CD8-positive, alpha-beta memory T cell (primary cell): ENCODE data around the gene ZNF816. TPM values are rescaled to one million over a fixed set of nuclear protein-coding genes. Genes with fewer than 3 reads are reported as not detected.
A peak's percentile ranks its signal among the peaks of the same experiment; 100 is the strongest.
"Not testable (repeated sequence)": the region's sequence is repeated elsewhere in the genome, so short reads cannot be mapped to it uniquely, and the experiment has no call there.

Experiments used
- CTCF ChIA-PET: fragments of 350-600 bp; sonication (Branson Sonifier 250); formaldehyde crosslinking; loops from one replicate; lab custom pipeline; 2021; ENCODE audit warnings: antibody characterized with exemption; lab: Charles Lee
- POLR2A ChIA-PET: fragments of 350-600 bp; sonication (Branson Sonifier 250); formaldehyde crosslinking; loops from one replicate; lab custom pipeline; 2021; ENCODE audit warnings: antibody characterized with exemption; lab: Charles Lee
- DNase-seq, 5 donors: peaks; one replicate each; pipeline versions ENCODE4 v3.0.0 to v3.0.0-alpha.2; 2020 to 2022; ENCODE audit warnings: mixed read lengths in 1 of 5
- H3K27ac ChIP-seq: one replicate; pipeline ENCODE4 v1.7.0; 2013; ENCODE audit warnings: low read depth, mild to moderate bottlenecking, low read length, moderate library complexity
- H3K27me3 ChIP-seq: 2 replicates; pipeline ENCODE4 v1.7.0; 2013; ENCODE audit warnings: low read length, mild to moderate bottlenecking; ENCODE audit not compliant: insufficient read depth, poor library complexity, severe bottlenecking
- H3K36me3 ChIP-seq: 2 replicates; pipeline ENCODE4 v1.7.0; 2013; ENCODE audit warnings: mild to moderate bottlenecking, low read length, moderate library complexity; ENCODE audit not compliant: insufficient read depth
- H3K4me1 ChIP-seq: 2 replicates; pipeline ENCODE4 v1.7.0; 2013; ENCODE audit warnings: mild to moderate bottlenecking, low read length, moderate library complexity; ENCODE audit not compliant: insufficient read depth
- H3K4me3 ChIP-seq: 2 replicates; pipeline ENCODE4 v1.7.0; 2013; ENCODE audit warnings: mild to moderate bottlenecking, low read length
- H3K9me3 ChIP-seq: 2 replicates; pipeline ENCODE4 v1.7.0; 2013; ENCODE audit warnings: mild to moderate bottlenecking, low read length
- H3K27ac Mint-ChIP-seq, 8 donors: one replicate each; pipeline ENCODE4 v1.8.0; 2020 to 2021; ENCODE audit warnings: mixed read lengths in 8 of 8, mild to moderate bottlenecking in 6 of 8, inconsistent platforms in 3 of 8, moderate library complexity in 3 of 8
- H3K27me3 Mint-ChIP-seq, 2 donors: one replicate each; pipeline ENCODE4 v1.8.0; 2020 to 2021; ENCODE audit warnings: mixed read lengths in 2 of 2, mild to moderate bottlenecking in 1 of 2, moderate library complexity in 1 of 2
- H3K36me3 Mint-ChIP-seq, 3 donors: one replicate each; pipeline ENCODE4 v1.8.0; 2020 to 2021; ENCODE audit warnings: mixed read lengths in 3 of 3, inconsistent platforms in 1 of 3, mild to moderate bottlenecking in 1 of 3
- H3K4me1 Mint-ChIP-seq, 3 donors: one replicate each; pipeline ENCODE4 v1.8.0; 2020 to 2021; ENCODE audit warnings: mixed read lengths in 3 of 3, inconsistent platforms in 1 of 3, mild to moderate bottlenecking in 1 of 3
- H3K4me3 Mint-ChIP-seq, 7 donors: one replicate each; pipeline ENCODE4 v1.8.0; 2020 to 2021; ENCODE audit warnings: mixed read lengths in 7 of 7, mild to moderate bottlenecking in 6 of 7, moderate library complexity in 4 of 7, inconsistent platforms in 2 of 7
- H3K9me3 Mint-ChIP-seq, 5 donors: one replicate each; pipeline ENCODE4 v1.8.0; 2020 to 2022; ENCODE audit warnings: mixed read lengths in 5 of 5, mild to moderate bottlenecking in 3 of 5, moderate library complexity in 2 of 5, inconsistent platforms in 1 of 5
- polyA plus RNA-seq: library from polyadenylated mRNA; unstranded; fragments of 300-500 nt; fragmentation: Illumina TruSeq; gene quantifications from one replicate; pipeline ENCODE4 v1.2.3, GENCODE V29; 2021
- total RNA-seq, 2 experiments: library from RNA; stranded (reverse); gene quantifications; one replicate each; pipeline ENCODE4 v1.2.3, GENCODE V29; 2021

The ZNF816 gene
- total and polyA plus RNA-seq, 3 experiments from 2014 or later, result 10.6 to 17.1 (median 11.0) TPM

DNA sequence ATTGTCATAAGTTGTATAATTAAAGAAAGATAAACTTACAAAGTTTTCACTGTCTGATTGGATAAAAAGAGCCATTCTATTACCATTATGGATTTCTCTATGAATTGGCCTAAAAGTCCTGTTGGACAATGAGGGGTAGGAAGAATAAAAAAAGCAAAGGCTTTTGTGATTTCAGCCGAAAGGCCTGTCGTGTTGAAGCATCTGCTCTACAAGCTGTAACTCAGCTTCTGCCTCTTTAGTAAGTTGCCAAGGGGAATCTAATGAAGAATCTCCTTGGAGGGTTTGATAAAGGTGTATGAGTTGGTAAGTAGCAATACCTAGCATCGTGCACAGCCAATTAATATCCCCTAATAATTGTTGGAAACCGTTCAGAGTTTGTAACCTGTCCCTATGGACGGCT lies 25.8 kb upstream of the ZNF816 start:
- ChIA-PET CTCF (no interaction called here), POLR2A (no interaction called here)
- Mint-ChIP-seq H3K27me3 (no peaks in the 10 kb centered on the region), H3K9me3 (peaks cover 8 to 43% (median 27%) of the 10 kb centered on the region in 5 donors), H3K36me3 (peaks cover 11 to 51% (median 47%) of the 10 kb centered on the region in 3 donors), H3K4me3 (no peak overlapping the region), H3K27ac (no peak overlapping the region), H3K4me1 (peaks cover 11 to 13% (median 13%) of the 10 kb centered on the region in 3 donors)
- Histone ChIP-seq H3K9me3 (no peaks in the 10 kb centered on the region), H3K27ac (no peak overlapping the region), H3K27me3 (no peaks in the 10 kb centered on the region), H3K4me1 (no peaks in the 10 kb centered on the region), H3K4me3 (no peak overlapping the region), H3K36me3 (no peaks in the 10 kb centered on the region)
- DNase-seq, result no peak

DNA sequence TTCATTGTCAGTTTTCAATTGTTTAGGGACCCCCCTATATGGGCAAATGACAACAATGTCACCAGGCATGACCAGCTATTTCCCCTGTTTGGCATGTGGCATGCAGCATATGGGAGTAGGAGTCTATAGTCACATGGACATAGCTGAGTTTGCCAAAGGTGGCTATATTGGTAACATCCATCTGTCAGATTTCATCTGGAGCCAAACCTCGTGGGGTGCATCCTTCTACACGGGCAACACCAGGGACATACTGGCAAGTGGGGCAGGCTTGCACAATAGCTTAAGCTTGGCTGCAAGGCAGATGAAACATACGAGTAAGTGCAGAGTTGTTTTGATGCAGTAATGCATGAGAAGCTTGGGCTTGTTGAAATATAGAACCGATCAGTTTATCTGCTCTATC lies 24.5 kb upstream of the ZNF816 start:
- H3K4me1 Mint-ChIP-seq, result peaks cover 5 to 6% (median 5%) of the 10 kb centered on the region in 3 donors
- no peaks in the 10 kb centered on the region for H3K27me3 ChIP-seq
- no peaks in the 10 kb centered on the region for H3K27me3 Mint-ChIP-seq
- H3K4me1 ChIP-seq, result no peaks in the 10 kb centered on the region
- no peaks in the 10 kb centered on the region for H3K36me3 ChIP-seq
- no peak overlapping the region for H3K27ac Mint-ChIP-seq
- DNase-seq, result no peak
- no peak overlapping the region for H3K27ac ChIP-seq
- H3K9me3 ChIP-seq, result no peaks in the 10 kb centered on the region
- H3K9me3 Mint-ChIP-seq, result peaks cover 8 to 44% (median 28%) of the 10 kb centered on the region in 5 donors
- ChIA-PET POLR2A (no interaction called here), CTCF (no interaction called here)
- H3K4me3 ChIP-seq, result no peak overlapping the region
- no peak overlapping the region for H3K4me3 Mint-ChIP-seq
- peaks cover 11 to 51% (median 49%) of the 10 kb centered on the region in 3 donors for H3K36me3 Mint-ChIP-seq

GRCh38 chr19:52983167-52983566 lies 20.5 kb upstream of the ZNF816 start:
- H3K27ac ChIP-seq, H3K27me3 ChIP-seq, H3K9me3 ChIP-seq, H3K4me1 ChIP-seq, H3K27ac Mint-ChIP-seq, DNase-seq, CTCF ChIA-PET, H3K27me3 Mint-ChIP-seq, POLR2A ChIA-PET, H3K4me3 Mint-ChIP-seq, H3K4me3 ChIP-seq, H3K36me3 ChIP-seq, H3K4me1 Mint-ChIP-seq: not testable (repeated sequence)
- Mint-ChIP-seq H3K9me3 (peaks cover 8 to 45% (median 24%) of the 10 kb centered on the region in 5 donors), H3K36me3 (peaks cover 17 to 51% (median 40%) of the 10 kb centered on the region in 3 donors)

- peaks cover 8 to 33% (median 19%) of the 10 kb centered on the region in 5 donors for H3K9me3 Mint-ChIP-seq
- H3K4me3 ChIP-seq, result no peak overlapping the region
- H3K9me3 ChIP-seq, result no peaks in the 10 kb centered on the region
- peaks cover 10 to 46% (median 24%) of the 10 kb centered on the region in 3 donors for H3K36me3 Mint-ChIP-seq
- no peak overlapping the region for H3K4me3 Mint-ChIP-seq
- H3K4me1 ChIP-seq, result no peaks in the 10 kb centered on the region
- no peaks in the 10 kb centered on the region for H3K27me3 Mint-ChIP-seq
- no peak for DNase-seq
- no peaks in the 10 kb centered on the region for H3K4me1 Mint-ChIP-seq
- ChIA-PET POLR2A (no interaction called here), CTCF (no interaction called here)
- no peak overlapping the region for H3K27ac Mint-ChIP-seq
- no peaks in the 10 kb centered on the region for H3K36me3 ChIP-seq
- no peaks in the 10 kb centered on the region for H3K27me3 ChIP-seq
- H3K27ac ChIP-seq, result no peak overlapping the region
These were observed 18.6 kb upstream of the ZNF816 start for GRCh38 chr19:52981329-52981728.

DNA sequence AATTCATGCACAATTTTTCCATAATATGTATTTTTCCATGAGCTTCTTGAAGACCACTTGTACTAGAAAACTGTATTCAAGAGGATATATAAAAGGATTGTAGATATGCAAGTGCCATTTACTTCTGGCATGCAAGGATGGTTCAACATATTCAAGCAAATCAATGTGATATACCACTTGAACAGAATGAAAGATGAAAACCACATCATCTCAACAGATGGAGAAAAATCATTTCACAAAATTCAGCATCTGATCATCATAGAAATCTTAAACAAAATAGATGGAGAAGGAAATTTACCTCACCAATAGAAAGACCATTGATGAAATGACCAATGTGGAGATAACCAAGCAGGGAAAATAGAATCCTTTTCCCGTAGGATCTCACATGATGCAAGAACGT lies 5.1 kb upstream of the ZNF816 start:
- Mint-ChIP-seq H3K27ac (no peak overlapping the region), H3K4me1 (peaks cover 11 to 13% (median 13%) of the 10 kb centered on the region in 3 donors), H3K36me3 (peaks cover 6 to 53% (median 33%) of the 10 kb centered on the region in 3 donors), H3K9me3 (peaks cover 25 to 52% (median 37%) of the 10 kb centered on the region in 5 donors), H3K4me3 (peak overlapping the region in 1 of 7 donors; percentile 54), H3K27me3 (peaks cover 2 to 13% of the 10 kb centered on the region in 2 donors)
- Histone ChIP-seq H3K27me3 (no peaks in the 10 kb centered on the region), H3K36me3 (no peaks in the 10 kb centered on the region), H3K4me3 (no peak overlapping the region), H3K27ac (no peak overlapping the region), H3K9me3 (peaks cover 11% of the 10 kb centered on the region), H3K4me1 (peaks cover 6% of the 10 kb centered on the region)
- CTCF ChIA-PET, result no interaction called here
- POLR2A ChIA-PET, result no interaction called here
- DNase-seq, result no peak

- Histone ChIP-seq H3K27ac (peak overlapping the region; percentile 48), H3K4me1 (peaks cover 17% of the 10 kb centered on the region), H3K27me3 (no peaks in the 10 kb centered on the region), H3K4me3 (peak overlapping the region; percentile 85), H3K36me3 (peaks cover 2% of the 10 kb centered on the region), H3K9me3 (peaks cover 36% of the 10 kb centered on the region)
- ChIA-PET CTCF (interaction anchor here (0.9 kb wide), 1 partner anchor 31 kb away, joined by 4 read pairs; no protein-coding TSS in a partner anchor), POLR2A (interaction anchor here (1.5 to 2.3 kb wide), 2 partner anchors 20 to 139 kb away, joined by 6 to 10 read pairs; no protein-coding TSS in a partner anchor)
- Mint-ChIP-seq H3K4me1 (peaks cover 31 to 46% (median 37%) of the 10 kb centered on the region in 3 donors), H3K27ac (peak overlapping the region; percentile 79 to 96 (median 94)), H3K9me3 (peaks cover 16 to 41% (median 31%) of the 10 kb centered on the region in 5 donors), H3K27me3 (no peaks in the 10 kb centered on the region), H3K36me3 (peaks cover 13 to 43% (median 42%) of the 10 kb centered on the region in 3 donors), H3K4me3 (peak overlapping the region; percentile 92 to 97 (median 95))
- no peak for DNase-seq
These were observed 552 bp upstream of the ZNF816 start for GRCh38 chr19:52963247-52963618.

- no peaks in the 10 kb centered on the region for H3K27me3 Mint-ChIP-seq
These were observed 700 bp downstream of the ZNF816 start for GRCh38 chr19:52961981-52962380.

DNA sequence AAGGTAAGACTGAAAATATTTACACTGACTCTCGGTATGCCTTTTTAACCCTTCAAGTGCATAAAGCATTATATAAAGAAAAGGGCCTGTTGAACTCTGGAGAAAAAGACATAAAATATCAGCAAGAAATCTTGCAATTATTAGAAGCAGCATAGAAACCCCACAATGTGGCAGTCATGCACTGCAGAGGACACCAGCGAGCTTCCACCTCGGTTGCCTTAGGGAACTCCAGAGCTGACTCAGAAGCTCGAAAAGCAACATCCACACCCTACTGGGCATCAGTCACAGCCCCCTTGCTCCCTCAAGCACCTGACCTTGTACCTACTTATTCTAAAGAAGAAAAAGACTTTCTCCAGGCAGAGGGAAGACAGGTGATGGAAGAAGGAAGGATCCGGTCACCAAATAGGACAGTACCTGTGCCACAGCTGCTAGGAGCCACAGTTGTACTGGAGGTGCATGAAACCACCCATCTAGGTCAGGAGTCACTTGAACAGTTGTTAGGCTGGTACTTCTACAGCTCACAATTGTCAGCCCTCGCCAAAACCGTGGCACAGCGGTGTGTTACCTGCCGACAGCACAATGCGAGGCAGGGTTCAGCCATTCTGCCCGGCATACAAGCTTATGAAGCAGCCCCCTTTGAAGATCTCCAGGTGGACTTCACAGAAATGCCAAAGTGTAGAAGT lies 2.9 kb downstream of the ZNF816 start:
- H3K27ac ChIP-seq, result no peak overlapping the region
- Mint-ChIP-seq H3K4me1 (peaks cover 34 to 49% (median 37%) of the 10 kb centered on the region in 3 donors), H3K9me3 (peaks cover 33 to 56% (median 47%) of the 10 kb centered on the region in 5 donors), H3K27me3 (no peaks in the 10 kb centered on the region), H3K27ac (peak overlapping the region in 1 of 8 donors; percentile 33), H3K4me3 (peak overlapping the region in 2 of 7 donors; percentile 65 to 97), H3K36me3 (peaks cover 42 to 71% (median 56%) of the 10 kb centered on the region in 3 donors)
- DNase-seq, result no peak
- no peak overlapping the region for H3K4me3 ChIP-seq
- ChIA-PET POLR2A (no interaction called here), CTCF (no interaction called here)
- no peaks in the 10 kb centered on the region for H3K27me3 ChIP-seq
- peaks cover 17% of the 10 kb centered on the region for H3K4me1 ChIP-seq
- H3K9me3 ChIP-seq, result peaks cover 56% of the 10 kb centered on the region
- peaks cover 33% of the 10 kb centered on the region for H3K36me3 ChIP-seq

More at GRCh38 chr19:52961981-52962380, 700 bp downstream of the ZNF816 start:
- peak overlapping the region; percentile 71 for H3K27ac ChIP-seq
- Mint-ChIP-seq H3K9me3 (peaks cover 12 to 43% (median 30%) of the 10 kb centered on the region in 5 donors), H3K27ac (peak overlapping the region; percentile 79 to 96 (median 93)), H3K36me3 (peaks cover 21 to 53% (median 43%) of the 10 kb centered on the region in 3 donors), H3K4me1 (peaks cover 31 to 49% (median 37%) of the 10 kb centered on the region in 3 donors), H3K4me3 (peak overlapping the region; percentile 92 to 97 (median 95))
- peaks cover 13% of the 10 kb centered on the region for H3K36me3 ChIP-seq
- H3K9me3 ChIP-seq, result peaks cover 37% of the 10 kb centered on the region
- H3K27me3 ChIP-seq, result no peaks in the 10 kb centered on the region
- POLR2A ChIA-PET, result interaction anchor here (1.0 to 2.3 kb wide), 2 partner anchors 19 to 236 kb away, joined by 3 to 10 read pairs; no protein-coding TSS in a partner anchor
- CTCF ChIA-PET, result no interaction called here
- peak overlapping the region; percentile 85 for H3K4me3 ChIP-seq
- H3K4me1 ChIP-seq, result peaks cover 17% of the 10 kb centered on the region
- DNase-seq, result no peak
